DMS 273 (cell line): ENCODE measurements around the gene TLCD3B.

Source experiments
- DNase-seq: peaks from one replicate; lab custom pipeline; 2025; ENCODE audit not compliant: unreplicated experiment; lab: John Stamatoyannopoulos, UW

TLCD3B gene

DNA sequence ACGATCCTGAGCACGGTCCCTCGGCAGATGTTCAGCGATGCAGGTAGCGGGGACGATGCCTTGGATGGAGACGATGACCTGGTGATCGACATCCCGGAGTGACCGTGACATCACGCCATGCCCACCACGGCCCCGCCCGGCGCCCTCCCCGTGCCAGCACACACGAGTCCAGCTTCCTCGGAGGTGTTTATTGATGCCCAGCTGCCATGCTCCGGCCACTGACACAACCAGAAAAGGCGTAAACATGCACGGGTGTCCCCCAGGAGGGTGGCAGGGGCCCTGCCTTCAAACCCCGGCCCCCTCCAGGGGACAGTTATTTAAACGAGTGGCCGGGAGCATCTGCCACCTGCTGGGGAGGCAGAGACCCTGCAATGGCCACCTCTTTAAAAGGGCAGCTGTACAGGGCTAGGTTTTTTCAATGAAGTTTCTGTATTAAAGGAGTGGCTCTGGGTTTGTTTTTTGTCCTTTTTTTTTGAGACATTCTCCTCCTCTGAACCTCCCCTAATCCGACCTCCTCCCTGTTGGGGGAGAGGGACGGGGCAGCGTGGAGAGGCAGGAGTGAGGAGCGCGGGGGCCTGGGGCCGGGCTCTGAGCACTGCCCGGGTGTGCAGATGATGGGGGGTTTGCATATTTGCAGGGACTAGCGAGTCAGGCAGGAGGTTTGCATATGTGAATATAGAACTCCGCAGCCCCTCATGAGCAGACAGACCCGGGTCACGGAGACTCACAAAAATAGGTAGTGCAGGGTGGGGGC lies 25.6 kb downstream of the TLCD3B start:
- peak; percentile 73 for DNase-seq

GRCh38 chr16:30004811-30005242 lies 26.2 kb downstream of the TLCD3B start:
- peak; percentile 65 for DNase-seq

GRCh38 chr16:30004424-30004776 lies 26.7 kb downstream of the TLCD3B start:
- no peak for DNase-seq

GRCh38 chr16:30003670-30004423 lies 27.2 kb downstream of the TLCD3B start:
- no peak for DNase-seq

DNA sequence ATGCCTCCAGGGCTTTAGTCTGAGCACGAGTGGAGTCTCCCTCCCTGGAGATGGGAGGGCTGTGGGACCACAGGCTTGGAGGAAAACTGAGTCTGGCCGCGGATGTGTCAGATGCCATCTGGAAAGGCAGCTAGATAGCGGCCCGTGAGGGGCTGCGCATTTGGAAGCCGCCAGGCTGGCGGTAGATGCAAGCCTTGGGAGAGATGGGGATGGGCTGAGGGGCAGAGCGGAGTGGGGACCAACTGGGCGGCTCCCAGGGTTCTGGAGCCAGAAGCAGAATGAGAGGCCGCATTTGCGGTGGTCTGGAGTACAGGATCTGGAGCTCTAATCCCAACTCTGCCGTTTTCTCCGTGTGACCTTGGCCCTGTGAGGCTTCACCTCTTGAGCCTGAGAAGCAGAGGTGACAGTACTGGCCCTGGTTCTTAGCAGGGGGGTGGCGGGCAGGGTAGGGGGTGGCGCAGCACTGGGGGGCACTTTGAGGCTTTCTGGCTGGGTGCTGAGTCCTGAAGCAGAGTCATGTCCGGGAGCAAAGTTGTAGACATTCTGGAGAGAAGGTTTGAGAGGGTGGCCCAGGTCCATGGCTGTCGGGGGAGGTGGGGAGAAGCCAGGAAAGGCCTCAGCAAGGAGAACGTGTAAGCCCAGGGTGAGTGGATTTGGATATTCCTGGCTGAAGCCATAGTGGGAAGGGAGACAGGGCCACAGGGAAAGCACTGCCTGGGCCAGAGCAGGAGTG lies 28.3 kb downstream of the TLCD3B start:
- DNase-seq = no peak

GRCh38 chr16:30000735-30001631 lies 30.1 kb downstream of the TLCD3B start:
- DNase-seq = no peak

DNA sequence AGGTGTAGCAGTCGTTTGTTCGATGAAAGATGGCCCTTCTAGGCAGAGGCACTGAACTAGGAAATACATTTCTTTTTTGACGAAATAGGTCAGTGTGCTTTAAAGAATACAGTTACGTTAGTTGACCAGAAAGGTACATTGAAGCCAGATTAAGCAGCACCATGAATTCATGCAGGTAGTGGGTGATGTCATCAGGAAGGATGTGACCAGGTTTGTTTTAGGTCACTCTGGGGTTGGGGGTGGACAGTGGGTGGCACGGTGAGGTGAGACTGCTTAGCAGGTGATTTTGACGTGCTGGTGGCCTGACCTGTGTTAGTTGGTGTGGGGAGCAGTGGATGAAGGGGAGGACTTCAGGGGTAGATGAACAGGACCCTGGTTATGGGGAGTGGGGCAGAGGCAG lies 31.5 kb downstream of the TLCD3B start:
- DNase-seq = no peak

DNA sequence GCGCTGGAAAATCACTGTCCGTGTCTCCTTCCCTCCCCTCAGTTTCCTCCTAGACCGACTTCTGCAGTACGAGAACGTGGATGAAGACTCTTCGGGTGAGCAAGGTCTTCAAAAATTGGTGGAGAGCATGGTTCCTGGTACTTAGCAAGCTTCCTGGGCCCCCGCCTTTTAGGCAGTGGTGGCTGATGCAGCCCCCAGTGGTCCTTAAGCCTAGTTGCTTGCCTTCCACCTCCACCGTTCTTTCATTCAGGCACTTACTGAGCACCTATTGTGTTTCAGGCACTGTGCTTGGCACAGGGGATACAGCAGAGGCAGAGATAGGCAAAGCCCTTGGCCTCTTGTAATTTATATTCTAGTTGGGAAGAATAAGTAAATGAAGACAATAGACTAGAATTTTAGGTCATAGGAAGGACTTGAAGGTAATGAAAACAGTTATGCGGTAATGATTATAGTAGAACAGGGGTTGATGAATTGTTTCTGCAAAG lies 34.3 kb downstream of the TLCD3B start:
- DNase-seq = peak; percentile 58

DNA sequence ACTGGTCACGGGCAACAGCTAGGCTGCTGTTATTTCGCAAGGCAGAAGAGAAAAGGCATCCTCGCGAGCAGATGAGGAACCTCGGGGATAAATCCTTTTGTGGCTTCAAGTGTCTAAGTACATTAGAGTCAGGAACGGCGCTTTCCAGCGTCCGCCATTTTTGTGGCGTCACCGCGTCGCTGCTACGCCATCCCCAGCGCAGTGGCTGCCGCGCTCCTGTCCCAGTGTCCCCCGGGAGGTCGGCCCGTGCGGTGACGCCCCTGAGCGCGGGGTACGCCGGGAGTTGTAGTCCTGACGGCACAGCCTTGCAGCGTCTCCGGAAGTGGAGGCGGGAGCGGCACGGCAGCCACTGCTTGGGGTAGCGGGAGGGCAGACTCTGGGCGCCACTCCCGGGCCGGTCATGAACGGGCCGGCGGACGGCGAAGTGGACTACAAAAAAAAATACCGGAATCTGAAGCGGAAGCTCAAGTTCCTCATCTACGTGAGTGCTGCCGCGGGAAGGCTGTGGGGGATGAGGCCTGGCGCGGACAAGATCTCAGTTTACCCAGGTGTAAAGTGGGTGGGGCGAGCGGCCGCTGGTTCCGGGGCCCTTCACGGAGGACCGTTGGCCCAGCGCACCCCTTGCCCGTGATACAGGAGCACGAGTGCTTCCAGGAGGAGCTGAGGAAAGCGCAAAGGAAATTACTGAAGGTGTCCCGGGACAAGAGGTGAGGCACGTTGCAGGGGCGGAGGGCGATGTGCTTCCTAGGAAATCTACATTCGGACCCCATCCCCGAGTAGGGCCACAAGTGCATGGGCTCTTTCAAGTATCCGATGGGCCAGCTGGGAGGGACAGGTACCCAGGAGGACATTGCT lies 34.9 kb downstream of the TLCD3B start, which contains the start of gene INO80E:
INO80E (plus strand) TSS at position 331 of the 855 bp plus-strand sequence; CDS start at position 401, 70 bp downstream.
- peak; percentile 98 for DNase-seq

GRCh38 chr16:29995324-29995910 lies 35.7 kb downstream of the TLCD3B start, which contains the start of gene HIRIP3:
TSS of gene HIRIP3 (minus strand) at chr16:29995617. CDS start at chr16:29995605, 12 bp downstream.
- DNase-seq = peak; percentile 94

DNA sequence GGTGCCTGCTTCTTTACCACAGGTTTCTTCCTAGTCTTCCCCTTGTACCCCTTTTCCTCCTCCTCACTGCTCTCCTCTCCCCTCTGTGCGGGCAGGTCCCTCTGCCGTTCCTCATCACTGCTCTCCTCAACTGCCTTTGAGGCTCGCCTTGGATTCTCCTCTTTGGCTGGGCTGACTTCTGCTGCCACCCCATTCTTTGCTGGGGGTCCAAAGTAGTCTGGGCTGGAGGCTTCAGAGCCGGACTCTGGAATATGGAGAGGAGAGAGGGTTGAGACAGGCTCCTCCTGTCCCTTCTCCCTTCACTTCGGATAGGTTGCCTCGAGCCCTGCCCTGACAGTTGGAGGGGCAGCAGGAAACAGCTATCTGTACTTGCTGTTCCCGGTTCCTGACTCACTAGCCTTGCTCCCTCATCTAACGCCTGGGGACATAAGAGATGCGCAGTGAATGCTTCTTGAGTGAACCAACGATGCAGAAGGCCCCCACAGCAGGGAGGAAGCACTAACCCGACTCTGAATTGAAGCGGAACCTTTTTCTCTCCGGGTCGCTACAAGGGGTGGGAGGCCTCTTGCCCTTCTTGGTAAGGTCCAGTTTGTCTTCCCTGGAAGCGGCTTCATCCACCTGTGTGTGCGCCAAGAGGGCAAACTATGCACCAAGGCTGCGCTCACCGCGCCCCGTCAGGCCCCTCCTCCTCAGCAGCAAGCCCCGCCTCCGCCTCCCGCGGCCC lies 36.3 kb downstream of the TLCD3B start:
- DNase-seq = no peak

DNA sequence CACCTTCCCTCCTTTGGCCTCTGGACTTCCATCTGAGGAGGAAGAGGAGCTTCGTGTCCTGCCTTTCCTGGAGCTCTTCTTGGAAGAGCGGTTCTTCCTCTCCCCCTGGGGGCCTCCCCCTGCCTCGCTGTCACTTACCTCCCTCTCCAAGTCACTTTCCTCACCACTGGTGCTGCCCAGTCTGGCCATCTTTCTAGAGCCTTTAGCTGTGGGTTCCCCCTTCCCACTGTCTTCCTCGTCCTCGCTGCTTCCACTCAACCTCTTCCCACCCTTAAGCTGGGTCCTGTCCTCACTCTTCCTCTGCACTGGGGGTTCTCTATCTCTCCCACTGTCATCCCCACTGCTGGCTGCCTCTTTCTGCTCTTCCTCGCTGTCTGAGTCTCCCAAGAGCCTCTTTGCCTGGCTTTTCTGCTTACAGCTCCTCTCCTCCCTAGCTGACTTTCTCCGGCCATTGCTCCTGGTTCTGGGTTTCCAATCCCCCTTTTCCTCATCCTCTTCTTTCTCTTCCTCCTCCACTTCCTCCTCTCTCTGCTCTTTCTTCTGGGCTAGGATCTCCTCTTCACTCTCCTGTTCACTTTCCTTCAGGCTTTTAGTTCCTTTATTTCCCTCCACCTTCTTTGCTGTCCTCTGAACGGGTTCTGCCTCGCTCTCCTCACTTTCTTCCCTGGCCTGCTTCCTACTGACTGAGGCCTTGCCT lies 37.0 kb downstream of the TLCD3B start:
- DNase-seq = no peak

DNA sequence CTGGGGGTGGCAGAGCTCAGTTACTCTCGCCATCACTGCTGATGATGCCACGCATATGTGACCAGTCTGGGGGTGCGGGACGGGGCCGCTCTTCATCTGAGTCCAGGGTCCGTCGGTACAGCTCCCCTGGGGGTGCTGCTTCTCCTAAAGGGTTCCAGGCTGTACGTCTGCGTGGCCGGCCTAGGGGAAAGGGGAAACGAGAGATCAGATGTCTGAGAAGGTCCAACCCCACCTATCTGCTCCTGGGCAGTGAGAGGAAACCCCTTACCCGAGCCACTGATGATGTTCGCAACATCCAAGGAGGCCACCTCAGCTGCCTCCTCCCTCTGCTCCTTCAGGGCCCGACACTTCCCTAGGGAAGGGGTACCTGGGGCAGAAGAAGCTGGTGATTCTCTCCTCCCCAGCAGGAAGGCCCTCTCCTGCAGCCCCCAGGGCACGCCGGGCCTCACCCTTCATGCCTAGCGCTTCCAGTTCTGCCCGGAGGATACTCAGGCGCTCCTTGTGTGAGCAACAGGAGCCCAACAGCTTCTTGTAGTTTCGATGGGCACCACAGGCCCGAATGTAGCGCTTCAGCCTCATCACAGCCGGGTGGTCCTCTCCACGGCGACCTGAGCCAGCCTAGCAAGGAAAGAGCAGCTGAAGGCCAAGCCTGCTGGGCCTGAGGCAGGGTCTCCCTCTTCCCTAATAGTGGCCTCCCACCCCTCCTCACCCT lies 37.7 kb downstream of the TLCD3B start:
- DNase-seq = no peak

- no peak for DNase-seq
Measured at GRCh38 chr16:29992344-29992967, 38.6 kb downstream of the TLCD3B start.

GRCh38 chr16:29991571-29991904 lies 39.5 kb downstream of the TLCD3B start:
- no peak for DNase-seq

DNA sequence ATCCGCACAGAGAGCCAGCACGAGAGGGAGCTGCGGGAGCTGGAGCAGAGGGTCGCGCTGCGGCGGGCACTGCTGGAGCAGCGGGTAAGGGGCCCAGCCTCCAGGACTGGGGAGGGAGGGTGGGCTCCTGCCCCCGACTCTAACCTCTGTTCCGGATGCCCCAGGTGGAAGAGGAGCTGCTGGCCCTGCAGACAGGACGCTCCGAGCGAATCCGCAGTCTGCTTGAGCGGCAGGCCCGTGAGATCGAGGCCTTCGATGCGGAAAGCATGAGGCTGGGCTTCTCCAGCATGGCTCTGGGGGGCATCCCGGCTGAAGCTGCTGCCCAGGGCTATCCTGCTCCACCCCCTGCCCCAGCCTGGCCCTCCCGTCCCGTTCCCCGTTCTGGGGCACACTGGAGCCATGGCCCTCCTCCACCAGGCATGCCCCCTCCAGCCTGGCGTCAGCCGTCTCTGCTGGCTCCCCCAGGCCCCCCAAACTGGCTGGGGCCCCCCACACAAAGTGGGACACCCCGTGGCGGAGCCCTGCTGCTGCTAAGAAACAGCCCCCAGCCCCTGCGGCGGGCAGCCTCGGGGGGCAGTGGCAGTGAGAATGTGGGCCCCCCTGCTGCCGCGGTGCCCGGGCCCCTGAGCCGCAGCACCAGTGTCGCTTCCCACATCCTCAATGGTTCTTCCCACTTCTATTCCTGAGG lies 40.0 kb downstream of the TLCD3B start:
- no peak for DNase-seq
